ENCODE results near the gene RSU1. TPM values are rescaled to one million over a fixed set of nuclear protein-coding genes. Genes with fewer than 3 reads are reported as not detected.

The RSU1 gene
- total RNA-seq, 1 donor from 2014 or later: 81.6 TPM

- TF ChIP-seq CTCF (IDR thresholded peaks at IDR 0.05): no peak
Observed at GRCh38 chr10:16742165-16742960, 74.9 kb downstream of the RSU1 start.

GRCh38 chr10:16741540-16741939, 75.7 kb downstream of the RSU1 start:
- Histone ChIP-seq H3K27ac (no peak overlapping the region), H3K27me3 (ENCODE audit: low read depth) (no peaks in the 10 kb centered on the region), H3K4me3 (no peak overlapping the region), H3K4me1 (no peaks in the 10 kb centered on the region), H3K9me3 (peaks cover 6% of the 10 kb centered on the region), H3K36me3 (no peaks in the 10 kb centered on the region)
- TF ChIP-seq CTCF (IDR thresholded peaks at IDR 0.05): no peak
- no peak for ATAC-seq
- DNase-seq: no peak
- intact Hi-C loops (cut with DNase I): no loop called here

More at GRCh38 chr10:16742165-16742960, 74.9 kb downstream of the RSU1 start:
- Histone ChIP-seq H3K9me3 (peaks cover 6% of the 10 kb centered on the region), H3K4me1 (no peaks in the 10 kb centered on the region), H3K27me3 (ENCODE audit: low read depth) (no peaks in the 10 kb centered on the region), H3K36me3 (no peaks in the 10 kb centered on the region), H3K27ac (no peak overlapping the region), H3K4me3 (no peak overlapping the region)
- DNase-seq (no peak), ATAC-seq (no peak)
- intact Hi-C loops (cut with DNase I): no loop called here

GRCh38 chr10:16737420-16737819, 79.8 kb downstream of the RSU1 start:
- Histone ChIP-seq H3K9me3 (peaks cover 6% of the 10 kb centered on the region), H3K4me1 (no peaks in the 10 kb centered on the region), H3K27ac (no peak overlapping the region), H3K27me3 (ENCODE audit: low read depth) (no peaks in the 10 kb centered on the region), H3K4me3 (no peak overlapping the region), H3K36me3 (peaks cover 8% of the 10 kb centered on the region)
- ATAC-seq: no peak
- no peak for DNase-seq
- intact Hi-C loops (cut with DNase I): no loop called here
- no peak for TF ChIP-seq CTCF (IDR thresholded peaks at IDR 0.05)

GRCh38 chr10:16735671-16736070, 81.6 kb downstream of the RSU1 start:
- ATAC-seq: no peak

GRCh38 chr10:16732376-16732775, 84.8 kb downstream of the RSU1 start:
- intact Hi-C loops (cut with DNase I): no loop called here
- Histone ChIP-seq H3K36me3 (peaks cover 13% of the 10 kb centered on the region), H3K27me3 (ENCODE audit: low read depth) (no peaks in the 10 kb centered on the region), H3K27ac (no peak overlapping the region), H3K4me3 (no peak overlapping the region), H3K9me3 (no peaks in the 10 kb centered on the region), H3K4me1 (no peaks in the 10 kb centered on the region)
- DNase-seq: no peak
- ATAC-seq: no peak
- no peak for TF ChIP-seq CTCF (IDR thresholded peaks at IDR 0.05)

More at GRCh38 chr10:16735671-16736070, 81.6 kb downstream of the RSU1 start:
- H3K27ac ChIP-seq: no peak overlapping the region
- H3K4me1 ChIP-seq: no peaks in the 10 kb centered on the region
- intact Hi-C loops (cut with DNase I): no loop called here
- TF ChIP-seq CTCF (IDR thresholded peaks at IDR 0.05): no peak
- peaks cover 8% of the 10 kb centered on the region for H3K36me3 ChIP-seq
- no peaks in the 10 kb centered on the region for H3K27me3 ChIP-seq (ENCODE audit: low read depth)
- H3K9me3 ChIP-seq: peaks cover 6% of the 10 kb centered on the region
- DNase-seq: no peak
- H3K4me3 ChIP-seq: no peak overlapping the region
